HepG2 (cell line): ENCODE measurements around the gene ZNF786. TPM values are rescaled to one million over a fixed set of nuclear protein-coding genes. Genes with fewer than 3 reads are reported as not detected.
A peak's percentile ranks its signal among the peaks of the same experiment; 100 is the strongest.
"Not testable (repeated sequence)": the region's sequence is repeated elsewhere in the genome, so short reads cannot be mapped to it uniquely, and the experiment has no call there.

Experiments
- ATAC-seq: fragments of 200-7000 bp; cut with Tn5 transposase; 3 replicates; pipeline ENCODE4 v1.9.1; 2020; ENCODE audit warnings: mild to moderate bottlenecking, moderate library complexity
- BruUV-seq: library from RNA; stranded (reverse); fragments of 400-500 nt; replicated peaks from 2 replicates; lab custom pipeline; 2021; lab: Mats Ljungman, UMichigan
- CTCF ChIA-PET: fragments of 300-600 bp; formaldehyde crosslinking; extraction: SDS; loops from one replicate; lab custom pipeline; 2021; ENCODE audit warnings: low total read pairs, inconsistent platforms, low intra/inter-chr PET ratio; lab: Yijun Ruan, JAX
- POLR2A ChIA-PET: fragments of 350-600 bp; sonication (Branson Sonifier 250); formaldehyde crosslinking; loops from one replicate; lab custom pipeline; 2020; ENCODE audit warnings: antibody characterized with exemption, inconsistent platforms; lab: Yijun Ruan, JAX
- DNase-seq: peaks from one replicate; pipeline ENCODE4 v3.0.0-alpha.2; 2015; ENCODE audit warnings: low spot score
- FAIRE-seq: peaks from 3 replicates; lab custom pipeline; 2011; peaks lifted over from hg19 to GRCh38; lab: Jason Lieb, UNC
- H2AFZ ChIP-seq: one replicate; pipeline ENCODE4 v1.6.1; 2011; ENCODE audit warnings: low read length, inconsistent platforms
- H3K27ac ChIP-seq: fragments of 300-600 bp; 3 replicates; pipeline ENCODE4 v1.8.0; 2011; ENCODE audit warnings: mixed run types, mild to moderate bottlenecking, mixed read lengths, low read length, inconsistent platforms; ENCODE audit not compliant: insufficient read depth; ENCODE audit errors: extremely low read length
- H3K27me3 ChIP-seq, 2 experiments: fragments of 200-600 bp in 1 of 2; 2 replicates in 1 of 2; 3 replicates in 1 of 2; pipeline versions ENCODE4 v1.6.0 to v1.8.0; 2011; ENCODE audit warnings: low read length in 2 of 2, mild to moderate bottlenecking in 2 of 2, moderate library complexity in 2 of 2, inconsistent platforms in 1 of 2; ENCODE audit not compliant: insufficient read depth in 2 of 2, control insufficient read depth in 1 of 2
- H3K36me3 ChIP-seq, 2 experiments: fragments of 200-600 bp in 1 of 2; replicated peaks in 1 of 2; 2 replicates in 1 of 2; 3 replicates in 1 of 2; pipeline versions ENCODE4 v1.5.1 to v1.8.0; 2011; ENCODE audit warnings: low read length in 2 of 2, inconsistent platforms in 1 of 2; ENCODE audit not compliant: insufficient read depth in 2 of 2, control insufficient read depth in 1 of 2
- H3K4me1 ChIP-seq: 2 replicates; pipeline ENCODE4 v1.5.1; 2012; ENCODE audit warnings: low read length, inconsistent platforms; ENCODE audit not compliant: insufficient read depth
- H3K4me2 ChIP-seq: 2 replicates; pipeline ENCODE4 v1.6.0; 2011; ENCODE audit warnings: low read depth, low read length, inconsistent platforms
- H3K4me3 ChIP-seq, 3 experiments: fragments of 200-600 bp in 1 of 3; sonication (generic), shearing (Covaris generic) in 1 of 3; replicated peaks in 1 of 3; 2 replicates each; pipeline ENCODE4 v1.5.1; 2011 to 2016; ENCODE audit warnings: low read length in 3 of 3, inconsistent platforms in 2 of 3, low read depth in 2 of 3, mild to moderate bottlenecking in 2 of 3, control low read depth in 1 of 3, mixed read lengths in 1 of 3; ENCODE audit not compliant: insufficient read depth in 1 of 3
- H3K79me2 ChIP-seq: one replicate; pipeline ENCODE4 v1.6.1; 2011; ENCODE audit warnings: low read length, inconsistent platforms; ENCODE audit not compliant: insufficient read depth
- H3K9ac ChIP-seq: 2 replicates; pipeline ENCODE4 v1.6.0; 2011; ENCODE audit warnings: mild to moderate bottlenecking, low read depth, low read length, inconsistent platforms; ENCODE audit not compliant: insufficient read depth
- H3K9me3 ChIP-seq: 2 replicates; pipeline ENCODE4 v1.5.1; 2012; ENCODE audit warnings: mild to moderate bottlenecking, low read length
- H4K20me1 ChIP-seq: 2 replicates; pipeline ENCODE4 v1.6.0; 2011; ENCODE audit warnings: inconsistent platforms, mild to moderate bottlenecking, low read length, moderate library complexity; ENCODE audit not compliant: insufficient read depth
- MBNL3 ChIP-seq: fragments of 250-450 bp; sonication (Bioruptor Pico); conservative IDR thresholded peaks from 2 replicates; pipeline ENCODE4 v1.8.0; 2022; ENCODE audit warnings: mild to moderate bottlenecking, inconsistent platforms
- ZNF124 ChIP-seq: sonication (generic); formaldehyde crosslinking; IDR thresholded peaks from 2 replicates; pipeline ENCODE4 v1.4.0; 2020; ENCODE audit warnings: missing genetic modification reagents
- WGBS: methylation state at CpG from one replicate; pipeline ENCODE4 v1.1.6; 2017; ENCODE audit warnings: low lambda C conversion rate; 5-methylcytosine and 5-hydroxymethylcytosine counted together
- in situ Hi-C: cut with HindIII; loops from 2 replicates; pipeline ENCODE4 v1.10.0; 2017; ENCODE audit warnings: low pct_unique_long_range_greater_than_20kb; ENCODE audit not compliant: extremely low pct_ligation_motif_present
- intact Hi-C: fragments of 100-400 bp; cut with micrococcal nuclease; formaldehyde crosslinking; loops from one replicate; pipeline ENCODE4 v1.10.0; 2022; ENCODE audit not compliant: unreplicated experiment
- polyA plus RNA-seq, 8 experiments: library from polyadenylated mRNA; depleted of rRNA in 3 of 8; stranded (reverse) in 7 of 8; unstranded in 1 of 8; fragments of >200 nt; fragmentation: Illumina TruSeq in 4 of 8; extraction: Trizol in 4 of 8; gene quantifications; 2 replicates each; pipeline versions ENCODE4 v1.2.1 to v1.2.3, GENCODE V29; 2011 to 2016; ENCODE audit warnings: low read depth in 4 of 8, missing spikeins in 1 of 8, mixed read lengths in 1 of 8; ENCODE audit not compliant: insufficient read depth in 1 of 8
- total RNA-seq, 5 experiments: library from RNA; depleted of rRNA; stranded (reverse); fragments of >200 nt; fragmentation: Illumina TruSeq; extraction: Trizol; gene quantifications; 2 replicates each; pipeline ENCODE4 v1.2.3, GENCODE V29; 2016; ENCODE audit warnings: low read depth in 1 of 5

ZNF786 gene
- total and polyA plus RNA-seq, 2 of the 13 experiments (the other 11 are each of a cell fraction or from before 2014, with no cell fraction given): 2.0 to 4.0 TPM

GRCh38 chr7:149038641-149039040 is 51.9 kb downstream of the ZNF786 start:
- WGBS: 78% methylated on average over 19 of the region's 32 CpGs
- H2AFZ ChIP-seq, ATAC-seq, intact Hi-C loops, H4K20me1 ChIP-seq, DNase-seq, H3K4me2 ChIP-seq, BruUV-seq, H3K4me1 ChIP-seq, POLR2A ChIA-PET, H3K4me3 ChIP-seq, H3K36me3 ChIP-seq, in situ Hi-C loops, H3K27me3 ChIP-seq, H3K27ac ChIP-seq, FAIRE-seq, H3K79me2 ChIP-seq, H3K9ac ChIP-seq, CTCF ChIA-PET: not testable (repeated sequence)
- H3K9me3 ChIP-seq: peaks cover 10% of the 10 kb centered on the region

GRCh38 chr7:149036676-149037075 is 53.8 kb downstream of the ZNF786 start:
- H3K36me3 ChIP-seq: no peaks in the 10 kb centered on the region
- no peak overlapping the region for H3K27ac ChIP-seq
- no peaks in the 10 kb centered on the region for H3K4me1 ChIP-seq
- ATAC-seq: no peak
- H4K20me1 ChIP-seq: no peaks in the 10 kb centered on the region
- ChIA-PET CTCF (no interaction called here), POLR2A (no interaction called here)
- in situ Hi-C loops (no loop called here), intact Hi-C loops (no loop called here)
- no peak overlapping the region for H3K9ac ChIP-seq
- no peak overlapping the region for H2AFZ ChIP-seq
- no peak overlapping the region for H3K4me3 ChIP-seq
- peaks cover 0 to 2% of the 10 kb centered on the region in 2 experiments; a peak in 2 of 5 replicates for H3K27me3 ChIP-seq
- peaks cover 10% of the 10 kb centered on the region for H3K9me3 ChIP-seq
- no peak overlapping the region for H3K4me2 ChIP-seq
- FAIRE-seq: no peak
- DNase-seq: no peak
- TF ChIP-seq MBNL3 (CRISPR knock-in tag) (no peak), ZNF124 (CRISPR knock-in tag) (peak; percentile 97)
- 100% methylated on average over 1 of the region's 1 CpG for WGBS
- no peaks in the 10 kb centered on the region for H3K79me2 ChIP-seq
- BruUV-seq: no TSS peak
